22Rv1 (cell line): ENCODE results near the gene HOXD10.
A peak's percentile ranks its signal among the peaks of the same experiment; 100 is the strongest.

Experiments
- H3K27ac ChIP-seq: fragments of 450-650 bp; 2 replicates; pipeline ENCODE4 v1.5.1; 2017
- ZFX ChIP-seq: fragments of 450-650 bp; IDR thresholded peaks from 2 replicates; pipeline ENCODE4 v1.6.1; 2017; ENCODE audit warnings: antibody characterized with exemption, borderline replicate concordance
- TF ChIP-seq, protein P1 (sequence below): fragments of 450-650 bp; IDR thresholded peaks from 2 replicates; pipeline ENCODE4 v1.5.1; 2017; ENCODE audit warnings: mild to moderate bottlenecking

HOXD10 gene

DNA sequence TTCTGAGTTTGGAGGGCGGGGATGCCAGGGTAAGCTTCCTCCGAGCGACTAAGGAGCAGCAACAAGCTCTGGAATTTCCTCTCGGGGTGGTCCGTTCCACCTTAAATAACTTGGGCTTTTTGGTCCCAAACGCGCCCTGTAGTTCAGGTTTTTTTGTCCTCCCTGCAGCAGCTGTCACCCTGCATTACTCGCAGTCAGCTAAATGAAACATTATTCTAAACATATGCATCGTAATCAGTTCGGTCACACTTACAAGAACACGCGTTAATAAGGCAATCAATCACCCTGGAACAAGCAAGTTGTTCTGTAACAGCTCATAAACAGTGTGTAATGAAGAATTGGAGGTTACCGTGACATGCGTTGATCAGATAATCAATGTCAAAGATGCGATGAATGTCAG lies 41.1 kb upstream of the HOXD10 start:
- no peak for TF ChIP-seq ZFX
- TF ChIP-seq, protein P1, sequence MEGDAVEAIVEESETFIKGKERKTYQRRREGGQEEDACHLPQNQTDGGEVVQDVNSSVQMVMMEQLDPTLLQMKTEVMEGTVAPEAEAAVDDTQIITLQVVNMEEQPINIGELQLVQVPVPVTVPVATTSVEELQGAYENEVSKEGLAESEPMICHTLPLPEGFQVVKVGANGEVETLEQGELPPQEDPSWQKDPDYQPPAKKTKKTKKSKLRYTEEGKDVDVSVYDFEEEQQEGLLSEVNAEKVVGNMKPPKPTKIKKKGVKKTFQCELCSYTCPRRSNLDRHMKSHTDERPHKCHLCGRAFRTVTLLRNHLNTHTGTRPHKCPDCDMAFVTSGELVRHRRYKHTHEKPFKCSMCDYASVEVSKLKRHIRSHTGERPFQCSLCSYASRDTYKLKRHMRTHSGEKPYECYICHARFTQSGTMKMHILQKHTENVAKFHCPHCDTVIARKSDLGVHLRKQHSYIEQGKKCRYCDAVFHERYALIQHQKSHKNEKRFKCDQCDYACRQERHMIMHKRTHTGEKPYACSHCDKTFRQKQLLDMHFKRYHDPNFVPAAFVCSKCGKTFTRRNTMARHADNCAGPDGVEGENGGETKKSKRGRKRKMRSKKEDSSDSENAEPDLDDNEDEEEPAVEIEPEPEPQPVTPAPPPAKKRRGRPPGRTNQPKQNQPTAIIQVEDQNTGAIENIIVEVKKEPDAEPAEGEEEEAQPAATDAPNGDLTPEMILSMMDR: no peak
- no peak overlapping the region for H3K27ac ChIP-seq

DNA sequence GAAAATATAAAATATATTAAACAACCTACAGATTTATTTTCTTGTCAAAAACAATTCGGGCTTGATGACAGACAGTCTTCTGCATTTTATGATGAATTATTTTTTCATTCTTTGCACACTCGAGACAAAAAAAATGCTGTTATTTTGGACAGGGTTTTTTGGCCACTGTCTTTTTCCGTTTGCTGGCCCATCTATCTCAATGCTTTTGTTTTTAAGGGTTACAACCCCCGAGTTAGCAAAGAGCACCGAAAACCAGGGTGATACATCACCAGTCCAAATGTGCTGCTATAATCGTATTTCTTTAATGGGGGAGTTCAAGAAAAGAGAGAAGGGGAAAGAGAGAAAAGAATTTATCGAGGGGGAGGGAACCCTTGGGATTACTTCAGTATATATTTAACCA lies 40.5 kb upstream of the HOXD10 start:
- TF ChIP-seq, protein P1: no peak
- TF ChIP-seq ZFX: no peak
- H3K27ac ChIP-seq: no peak overlapping the region

DNA sequence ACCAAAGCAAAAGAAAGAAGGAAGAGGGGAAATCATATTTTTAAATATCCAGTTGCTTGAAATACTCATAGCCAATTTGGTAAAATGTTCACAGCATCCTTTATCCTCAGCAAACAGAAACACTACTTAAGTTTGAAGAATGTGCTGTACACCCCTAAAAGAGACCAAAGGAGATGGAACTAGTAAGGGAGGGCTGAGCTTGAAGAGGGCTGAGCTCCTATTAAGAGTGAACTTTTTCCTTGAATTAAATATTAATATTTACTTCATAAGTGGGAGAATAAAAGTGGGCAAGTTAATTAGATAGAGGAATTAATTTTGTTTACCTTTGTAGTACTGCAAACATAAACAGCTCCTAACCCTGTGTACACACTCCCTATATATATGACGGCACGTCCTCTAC lies 39.8 kb upstream of the HOXD10 start:
- no peak for TF ChIP-seq ZFX
- TF ChIP-seq, protein P1: no peak
- H3K27ac ChIP-seq: no peak overlapping the region

DNA sequence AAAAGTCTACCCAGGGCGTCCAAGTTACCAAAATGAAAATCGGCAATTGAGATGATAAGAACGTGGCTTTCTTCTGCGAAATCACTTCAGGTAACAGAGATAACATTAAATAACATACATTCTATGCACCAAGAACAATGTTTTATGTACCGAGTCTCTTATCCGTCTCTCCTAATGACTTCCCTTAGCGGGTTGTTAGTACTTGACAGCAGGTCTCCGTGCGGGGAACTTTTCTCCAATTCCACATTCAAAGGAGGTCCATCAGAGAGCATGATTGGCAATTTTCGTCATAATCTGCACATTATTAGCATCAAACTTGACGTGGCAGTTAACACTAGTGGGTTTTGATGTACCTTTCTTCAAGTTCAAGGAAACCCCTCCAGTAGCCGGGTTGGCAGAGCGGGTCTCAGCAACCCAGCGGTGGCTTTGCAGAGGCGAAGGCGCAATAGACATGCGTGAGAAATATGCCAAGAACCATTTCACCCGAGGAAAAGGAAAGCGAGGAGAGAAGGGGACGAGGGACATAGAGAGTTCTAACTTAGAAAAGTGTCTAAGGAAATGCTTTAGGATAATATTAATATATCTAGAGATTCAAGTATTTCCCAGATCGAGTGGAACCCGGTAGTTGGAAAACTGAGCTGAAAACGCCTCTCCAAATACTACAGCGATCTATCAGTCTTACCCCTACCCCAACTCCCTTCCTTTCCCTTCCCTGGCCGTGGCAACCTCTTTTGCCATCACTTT lies 37.9 kb upstream of the HOXD10 start:
- H3K27ac ChIP-seq: no peak overlapping the region
- TF ChIP-seq, protein P1: no peak
- TF ChIP-seq ZFX: no peak

DNA sequence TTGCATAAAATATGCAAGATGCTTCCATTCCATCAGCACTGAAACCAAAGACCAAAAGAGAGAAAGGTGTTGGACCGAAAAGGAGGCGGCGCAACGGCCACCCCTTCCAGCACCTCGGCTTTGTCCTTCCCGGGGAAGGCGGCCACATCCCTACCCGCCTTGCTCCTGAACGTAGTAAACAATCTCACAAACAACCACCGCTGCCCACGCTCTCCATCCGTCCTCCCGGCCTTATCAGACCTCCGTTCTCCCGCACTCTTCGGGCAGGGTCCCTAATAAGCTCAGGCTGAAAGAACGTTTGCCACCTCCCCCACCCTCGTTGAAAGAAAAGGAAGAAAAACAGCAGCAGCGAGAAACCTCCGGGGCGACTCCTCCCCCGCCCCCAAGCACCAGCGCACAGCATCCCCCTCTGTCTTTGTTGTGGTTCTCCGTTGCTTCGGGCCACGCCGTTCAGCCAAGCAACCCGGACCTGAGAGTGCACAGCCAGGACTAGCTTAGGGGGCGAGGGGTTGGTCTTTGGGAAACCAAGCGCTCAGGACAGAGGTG lies 37.2 kb upstream of the HOXD10 start:
- TF ChIP-seq, protein P1: no peak
- TF ChIP-seq ZFX: no peak
- no peak overlapping the region for H3K27ac ChIP-seq

DNA sequence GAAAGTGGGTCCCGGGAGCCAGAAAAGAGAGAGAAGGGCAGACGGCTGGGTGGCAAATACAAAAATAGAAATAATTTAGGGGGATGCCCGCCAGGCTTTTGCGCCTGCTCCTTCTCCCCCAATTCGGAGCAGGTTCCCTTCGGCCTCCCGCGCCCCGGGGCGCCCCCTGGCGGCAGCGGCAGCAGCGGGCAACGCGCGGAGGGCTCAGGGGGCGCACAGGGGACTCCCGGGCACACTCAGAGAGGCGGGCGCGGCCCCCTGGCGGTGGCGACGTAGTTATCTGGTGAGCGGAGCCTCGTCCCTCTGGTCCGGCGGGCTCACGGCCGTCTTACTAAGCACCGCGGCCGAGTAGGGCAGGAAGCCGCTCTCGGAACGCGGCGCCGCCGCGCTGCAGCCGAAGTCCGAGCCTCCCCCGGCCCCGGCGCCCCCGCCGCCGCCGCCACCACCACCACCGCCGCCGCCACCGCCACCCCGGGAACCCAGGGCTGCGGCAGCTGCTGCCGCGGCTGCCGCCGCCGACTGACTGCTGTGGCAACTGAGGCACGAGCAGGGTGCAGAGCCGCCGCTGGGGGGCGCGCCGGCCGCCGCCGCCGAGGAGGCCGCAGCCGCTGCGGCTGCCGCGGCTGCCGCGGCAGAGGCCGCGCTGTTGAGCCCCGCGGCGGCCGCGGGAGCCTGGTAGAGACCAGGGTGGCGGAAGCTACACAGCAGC lies 36.6 kb upstream of the HOXD10 start:
- no peak for TF ChIP-seq ZFX
- TF ChIP-seq, protein P1: peak; percentile 83
- no peak overlapping the region for H3K27ac ChIP-seq
